Measurements from ENCODE around the gene CST5. TPM values are rescaled to one million over a fixed set of nuclear protein-coding genes. Genes with fewer than 3 reads are reported as not detected.

CST5 gene
- total and polyA plus RNA-seq, 7 donors, result not detected

DNA sequence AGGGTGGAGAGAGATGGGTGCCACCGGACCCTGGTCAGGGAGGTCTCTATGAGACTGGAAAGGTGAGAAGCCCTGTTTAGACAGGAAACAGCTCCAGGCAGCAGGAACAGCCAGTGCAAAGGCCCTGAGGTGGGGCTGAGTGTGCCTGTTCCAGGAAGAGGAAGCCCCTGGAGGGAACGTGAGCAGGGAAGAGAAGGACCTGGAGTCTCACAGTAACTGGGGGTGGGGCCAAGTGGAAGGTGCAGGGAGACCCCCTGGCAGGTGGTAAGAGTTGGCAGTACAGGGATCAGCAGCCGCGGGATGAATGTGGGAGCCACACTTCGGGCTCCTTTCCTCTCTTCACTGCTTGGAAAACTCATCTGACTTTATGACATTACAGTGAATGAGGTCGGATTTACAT is 43.8 kb upstream of the CST5 start:
- DNase-seq (no peak), ATAC-seq (no peak)
- Histone ChIP-seq H3K9me3 (no peaks in the 10 kb centered on the region), H3K36me3 (ENCODE audit: insufficient read depth in 1 of 2, low read depth in 1 of 2) (no peaks in the 10 kb centered on the region), H3K4me3 (no peak overlapping the region), H3K27me3 (ENCODE audit: insufficient read depth in 3 of 3, low read length in 2 of 3) (peaks cover 0 to 2% (median 0%) of the 10 kb centered on the region in 3 donors), H3K27ac (no peak overlapping the region), H3K4me1 (no peaks in the 10 kb centered on the region)
- WGBS, 3 donors, result 81 to 87% (median 85%) methylated on average over 6 of the region's 6 CpGs
- intact Hi-C loops (cut with DNase I), result no loop called here
- TF ChIP-seq, protein P1, sequence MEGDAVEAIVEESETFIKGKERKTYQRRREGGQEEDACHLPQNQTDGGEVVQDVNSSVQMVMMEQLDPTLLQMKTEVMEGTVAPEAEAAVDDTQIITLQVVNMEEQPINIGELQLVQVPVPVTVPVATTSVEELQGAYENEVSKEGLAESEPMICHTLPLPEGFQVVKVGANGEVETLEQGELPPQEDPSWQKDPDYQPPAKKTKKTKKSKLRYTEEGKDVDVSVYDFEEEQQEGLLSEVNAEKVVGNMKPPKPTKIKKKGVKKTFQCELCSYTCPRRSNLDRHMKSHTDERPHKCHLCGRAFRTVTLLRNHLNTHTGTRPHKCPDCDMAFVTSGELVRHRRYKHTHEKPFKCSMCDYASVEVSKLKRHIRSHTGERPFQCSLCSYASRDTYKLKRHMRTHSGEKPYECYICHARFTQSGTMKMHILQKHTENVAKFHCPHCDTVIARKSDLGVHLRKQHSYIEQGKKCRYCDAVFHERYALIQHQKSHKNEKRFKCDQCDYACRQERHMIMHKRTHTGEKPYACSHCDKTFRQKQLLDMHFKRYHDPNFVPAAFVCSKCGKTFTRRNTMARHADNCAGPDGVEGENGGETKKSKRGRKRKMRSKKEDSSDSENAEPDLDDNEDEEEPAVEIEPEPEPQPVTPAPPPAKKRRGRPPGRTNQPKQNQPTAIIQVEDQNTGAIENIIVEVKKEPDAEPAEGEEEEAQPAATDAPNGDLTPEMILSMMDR (IDR thresholded peaks at IDR 0.05), result no peak

DNA sequence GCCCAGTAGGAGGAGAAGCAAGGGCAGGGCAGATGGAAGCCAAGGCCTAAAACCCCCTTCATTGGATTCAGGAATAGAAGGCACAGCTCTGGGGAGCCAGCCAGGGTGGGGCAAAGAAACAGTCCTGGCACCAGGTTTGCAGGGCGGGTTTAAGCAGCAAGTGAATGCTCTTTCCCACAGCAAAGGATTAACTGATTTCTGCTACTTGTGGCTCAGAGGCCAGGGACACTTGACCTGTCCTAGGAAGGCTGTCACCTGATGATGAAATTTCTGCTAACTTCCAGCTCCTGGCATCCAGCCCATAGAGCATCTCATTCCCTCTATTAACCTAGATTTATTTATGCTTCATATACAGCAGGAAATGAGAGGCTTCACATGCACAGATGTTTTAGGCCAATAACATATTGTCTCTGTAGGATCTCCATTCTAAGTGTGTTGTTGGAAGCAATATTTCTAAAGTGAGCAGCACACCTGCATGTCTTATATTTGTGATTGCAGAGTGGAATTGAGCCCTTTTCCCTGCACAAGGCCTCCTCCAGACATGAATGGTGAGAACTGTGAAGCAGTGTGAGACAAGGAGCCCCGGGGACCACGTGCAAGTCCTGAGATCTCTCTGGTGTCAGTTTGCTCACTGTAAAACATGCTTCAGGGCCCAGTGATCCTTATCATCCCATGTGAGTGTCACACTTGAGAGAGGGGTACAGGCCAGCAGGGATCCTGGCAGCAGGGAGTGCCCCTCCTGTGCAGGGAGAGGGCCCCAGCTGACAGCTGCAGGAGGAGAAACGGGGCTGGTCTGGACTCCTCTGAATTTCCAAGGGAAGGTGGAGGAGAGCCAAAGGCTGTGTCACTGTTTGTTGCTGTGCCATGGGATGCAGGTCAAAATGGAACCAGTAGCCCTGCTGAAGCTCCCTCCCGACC is 41.1 kb upstream of the CST5 start:
- Histone ChIP-seq H3K27me3 (ENCODE audit: insufficient read depth in 3 of 3, low read length in 2 of 3) (peaks cover 0 to 9% (median 0%) of the 10 kb centered on the region in 3 donors), H3K4me3 (no peak overlapping the region), H3K27ac (no peak overlapping the region), H3K4me1 (no peaks in the 10 kb centered on the region), H3K36me3 (ENCODE audit: insufficient read depth in 1 of 2, low read depth in 1 of 2) (no peaks in the 10 kb centered on the region), H3K9me3 (no peaks in the 10 kb centered on the region)
- TF ChIP-seq, protein P1 (IDR thresholded peaks at IDR 0.05), result no peak
- WGBS, 3 donors, result 22 to 33% (median 27%) methylated on average over 5 of the region's 5 CpGs
- ATAC-seq (no peak), DNase-seq (no peak)
- intact Hi-C loops (cut with DNase I), result no loop called here

DNA sequence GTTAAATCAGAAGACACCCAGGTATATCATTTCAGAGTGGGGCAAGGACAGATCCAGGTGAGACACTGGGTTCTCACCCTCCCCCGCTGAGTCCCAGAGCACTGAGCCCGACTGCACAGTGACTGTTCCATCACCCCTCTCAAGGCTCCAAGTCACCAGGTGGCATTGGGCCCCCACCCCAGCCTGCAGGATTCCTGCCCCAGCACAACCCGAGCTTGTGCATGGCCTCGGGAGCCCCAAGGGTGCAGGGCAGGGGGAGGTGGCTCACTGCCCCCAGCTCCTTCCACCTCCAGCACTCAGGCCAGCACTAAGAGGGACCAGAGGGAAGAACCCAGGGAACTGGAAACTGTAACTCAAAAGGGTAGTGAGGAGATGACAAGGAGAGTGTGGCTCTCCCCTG is 39.3 kb upstream of the CST5 start:
- H3K9me3 ChIP-seq, result no peaks in the 10 kb centered on the region
- H3K4me3 ChIP-seq, result no peak overlapping the region
- ATAC-seq (no peak), DNase-seq (no peak)
- peaks cover 0 to 9% (median 0%) of the 10 kb centered on the region in 3 donors for H3K27me3 ChIP-seq (ENCODE audit: insufficient read depth in 3 of 3, low read length in 2 of 3)
- no peak overlapping the region for H3K27ac ChIP-seq
- H3K4me1 ChIP-seq, result no peaks in the 10 kb centered on the region
- no peaks in the 10 kb centered on the region for H3K36me3 ChIP-seq (ENCODE audit: insufficient read depth in 1 of 2, low read depth in 1 of 2)
- intact Hi-C loops (cut with DNase I), result no loop called here
- TF ChIP-seq, protein P1 (IDR thresholded peaks at IDR 0.05), result no peak
- 45 to 54% (median 49%) methylated on average over 4 of the region's 4 CpGs for WGBS, 3 donors

DNA sequence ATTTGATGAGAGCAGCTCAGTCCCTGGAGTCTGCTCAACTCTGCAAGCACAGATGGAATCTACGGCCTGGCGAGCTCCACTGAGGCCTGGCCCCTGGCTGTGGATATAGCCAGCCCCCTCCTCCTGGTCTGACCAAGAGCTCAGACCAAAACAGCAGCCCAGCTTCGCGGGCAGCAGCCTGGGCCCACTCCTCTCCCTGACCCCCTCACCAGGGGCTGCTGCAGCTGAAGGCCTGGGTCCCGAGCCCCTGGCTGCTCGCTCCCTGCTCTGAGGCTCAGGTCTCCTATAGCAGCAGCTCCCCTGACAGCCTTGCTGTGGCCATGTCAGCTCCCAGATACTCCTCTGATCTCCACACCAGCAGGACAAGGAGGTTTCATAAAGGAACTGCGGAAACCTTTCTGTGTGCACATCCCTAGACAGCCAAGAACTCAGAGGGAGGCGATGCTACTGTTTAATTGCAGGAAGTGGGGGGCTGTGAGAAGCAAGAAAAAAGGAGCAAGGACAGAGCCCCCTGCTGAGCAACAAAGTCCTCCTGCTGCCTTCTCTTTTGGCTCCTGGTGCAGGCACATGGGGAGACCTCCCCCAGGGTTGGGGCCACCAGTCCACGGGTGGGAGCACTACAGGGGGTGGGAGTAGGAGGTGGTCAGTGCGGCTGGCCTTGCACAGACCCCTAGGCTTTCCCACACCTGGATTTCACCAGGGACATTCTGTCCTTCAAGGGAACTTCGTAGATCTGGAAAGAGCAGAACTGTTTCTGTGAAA is 38.7 kb upstream of the CST5 start:
- Histone ChIP-seq H3K9me3 (no peaks in the 10 kb centered on the region), H3K4me1 (no peaks in the 10 kb centered on the region), H3K36me3 (ENCODE audit: insufficient read depth in 1 of 2, low read depth in 1 of 2) (no peaks in the 10 kb centered on the region), H3K27me3 (ENCODE audit: insufficient read depth in 3 of 3, low read length in 2 of 3) (peaks cover 0 to 9% (median 0%) of the 10 kb centered on the region in 3 donors), H3K27ac (no peak overlapping the region), H3K4me3 (no peak overlapping the region)
- WGBS, 3 donors, result 63 to 75% (median 71%) methylated on average over 9 to 11 of the region's 11 CpGs
- intact Hi-C loops (cut with DNase I), result no loop called here
- TF ChIP-seq, protein P1 (IDR thresholded peaks at IDR 0.05), result no peak
- DNase-seq (no peak), ATAC-seq (no peak)

Data from psoas muscle (tissue), 8 donors.